DND-41 (cell line): ENCODE data around the gene MYT1.

Experiments used
- CTCF ChIP-seq: IDR thresholded peaks from 2 replicates; pipeline ENCODE4 v1.5.1; 2012; ENCODE audit warnings: borderline replicate concordance, low read length, moderate library complexity, mild to moderate bottlenecking; ENCODE audit not compliant: poor library complexity, severe bottlenecking; ENCODE audit errors: extremely low read depth
- EZH2 ChIP-seq: IDR thresholded peaks from 3 replicates; pipeline ENCODE4 v1.6.1; 2012; ENCODE audit warnings: borderline replicate concordance, low read depth, mild to moderate bottlenecking, moderate library complexity, low read length, inconsistent platforms; ENCODE audit not compliant: severe bottlenecking

DNA sequence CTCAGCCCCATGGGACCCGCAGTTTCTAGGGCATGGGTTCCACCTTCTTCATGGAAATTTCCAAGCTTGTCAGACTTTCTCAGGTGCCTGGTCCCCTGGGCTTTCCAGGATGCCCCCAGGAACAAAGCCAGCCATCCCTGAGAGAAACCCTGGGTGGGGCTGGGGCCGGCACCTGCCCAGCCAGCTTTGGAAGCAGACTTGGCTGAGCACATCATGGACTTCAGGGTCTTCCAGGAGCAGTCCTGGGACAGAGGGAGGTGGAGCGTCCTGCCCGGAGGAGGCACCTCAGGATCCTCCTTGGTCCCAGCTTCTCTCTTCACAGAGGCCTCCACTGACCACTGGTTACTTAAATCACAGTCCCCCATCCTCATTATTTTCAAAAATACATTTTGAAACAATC lies 13.5 kb downstream of the MYT1 start:
- TF ChIP-seq CTCF (no peak), EZH2 (no peak)
